DND-41 (cell line): ENCODE data around the gene OLFML2A.

ENCODE experiments used
- ATAC-seq: fragments of 200-7000 bp; cut with Tn5 transposase; 3 replicates; pipeline ENCODE4 v1.9.1; 2021; ENCODE audit warnings: low read depth; ENCODE audit not compliant: insufficient read depth
- DNase-seq: peaks from one replicate; pipeline ENCODE4 v3.0.0-alpha.2; 2020
- H2AFZ ChIP-seq: 2 replicates; pipeline ENCODE4 v1.6.0; 2012; ENCODE audit warnings: low read depth, low read length
- H3K27ac ChIP-seq: 2 replicates; pipeline ENCODE4 v1.5.1; 2012; ENCODE audit warnings: low read length, inconsistent platforms
- H3K27me3 ChIP-seq: fragments of 200-600 bp; sonication (generic); 2 replicates; pipeline ENCODE4 v1.6.0; 2012; ENCODE audit warnings: low read length, mild to moderate bottlenecking, inconsistent platforms; ENCODE audit not compliant: insufficient read depth, poor library complexity
- H3K36me3 ChIP-seq: 2 replicates; pipeline ENCODE4 v1.5.1; 2012; ENCODE audit warnings: low read length, inconsistent platforms; ENCODE audit not compliant: insufficient read depth
- H3K4me1 ChIP-seq: 2 replicates; pipeline ENCODE4 v1.5.1; 2012; ENCODE audit warnings: mild to moderate bottlenecking, low read length; ENCODE audit not compliant: insufficient read depth
- H3K4me2 ChIP-seq: 2 replicates; pipeline ENCODE4 v1.6.0; 2012; ENCODE audit warnings: mild to moderate bottlenecking, moderate library complexity, low read length, inconsistent platforms; ENCODE audit not compliant: insufficient read depth
- H3K4me3 ChIP-seq, 2 experiments: fragments of 200-600 bp in 1 of 2; shearing (Covaris generic) in 1 of 2; 2 replicates each; pipeline ENCODE4 v1.5.1; 2012 to 2016; ENCODE audit warnings: inconsistent platforms in 2 of 2, low read length in 2 of 2, mild to moderate bottlenecking in 2 of 2, low read depth in 1 of 2, moderate library complexity in 1 of 2
- H3K79me2 ChIP-seq: 2 replicates; pipeline ENCODE4 v1.6.0; 2012; ENCODE audit warnings: low read length, inconsistent platforms; ENCODE audit not compliant: insufficient read depth
- H3K9ac ChIP-seq: 2 replicates; pipeline ENCODE4 v1.6.0; 2012; ENCODE audit warnings: low read depth, mild to moderate bottlenecking, inconsistent platforms, low read length, moderate library complexity
- H3K9me3 ChIP-seq: 2 replicates; pipeline ENCODE4 v1.5.1; 2012; ENCODE audit warnings: low read length, moderate library complexity, mild to moderate bottlenecking, inconsistent platforms; ENCODE audit not compliant: insufficient read depth, severe bottlenecking
- H4K20me1 ChIP-seq: 2 replicates; pipeline ENCODE4 v1.6.0; 2012; ENCODE audit warnings: low read length; ENCODE audit not compliant: insufficient read depth
- CTCF ChIP-seq: IDR thresholded peaks from 2 replicates; pipeline ENCODE4 v1.5.1; 2012; ENCODE audit warnings: borderline replicate concordance, low read length, moderate library complexity, mild to moderate bottlenecking; ENCODE audit not compliant: poor library complexity, severe bottlenecking; ENCODE audit errors: extremely low read depth
- EZH2 ChIP-seq: IDR thresholded peaks from 3 replicates; pipeline ENCODE4 v1.6.1; 2012; ENCODE audit warnings: borderline replicate concordance, low read depth, mild to moderate bottlenecking, moderate library complexity, low read length, inconsistent platforms; ENCODE audit not compliant: severe bottlenecking

The OLFML2A gene

GRCh38 chr9:124809741-124810500, 33.0 kb downstream of the OLFML2A start:
- TF ChIP-seq CTCF (no peak), EZH2 (no peak)
- no peaks in the 10 kb centered on the region for H3K79me2 ChIP-seq
- ATAC-seq (no peak), DNase-seq (no peak)
- H3K4me1 ChIP-seq: no peaks in the 10 kb centered on the region
- no peak overlapping the region for H3K4me3 ChIP-seq
- H3K36me3 ChIP-seq: no peaks in the 10 kb centered on the region
- H2AFZ ChIP-seq: no peak overlapping the region
- no peaks in the 10 kb centered on the region for H4K20me1 ChIP-seq
- H3K9me3 ChIP-seq: no peaks in the 10 kb centered on the region
- no peaks in the 10 kb centered on the region for H3K27me3 ChIP-seq
- no peak overlapping the region for H3K4me2 ChIP-seq
- H3K27ac ChIP-seq: no peak overlapping the region
- H3K9ac ChIP-seq: no peak overlapping the region

- TF ChIP-seq EZH2: no peak
- no peak for TF ChIP-seq CTCF
- H3K27me3 ChIP-seq: no peaks in the 10 kb centered on the region
- no peaks in the 10 kb centered on the region for H3K36me3 ChIP-seq
- no peak overlapping the region for H2AFZ ChIP-seq
- ATAC-seq (no peak), DNase-seq (no peak)
- H3K4me2 ChIP-seq: no peak overlapping the region
- no peak overlapping the region for H3K9ac ChIP-seq
- no peaks in the 10 kb centered on the region for H4K20me1 ChIP-seq
- H3K27ac ChIP-seq: no peak overlapping the region
- no peaks in the 10 kb centered on the region for H3K4me1 ChIP-seq
- H3K79me2 ChIP-seq: no peaks in the 10 kb centered on the region
- no peaks in the 10 kb centered on the region for H3K9me3 ChIP-seq
- no peak overlapping the region for H3K4me3 ChIP-seq
Measured at GRCh38 chr9:124810663-124811355, 33.9 kb downstream of the OLFML2A start.

GRCh38 chr9:124812441-124812876, 35.5 kb downstream of the OLFML2A start:
- Histone ChIP-seq H3K9me3 (no peaks in the 10 kb centered on the region), H2AFZ (no peak overlapping the region), H4K20me1 (no peaks in the 10 kb centered on the region), H3K36me3 (no peaks in the 10 kb centered on the region), H3K79me2 (no peaks in the 10 kb centered on the region), H3K4me1 (no peaks in the 10 kb centered on the region), H3K9ac (no peak overlapping the region), H3K27ac (no peak overlapping the region), H3K4me2 (no peak overlapping the region), H3K4me3 (no peak overlapping the region), H3K27me3 (no peaks in the 10 kb centered on the region)
- ATAC-seq: no peak
- peak; percentile 6 for DNase-seq
- TF ChIP-seq EZH2 (no peak), CTCF (no peak)
